GM23248 (cell line): ENCODE measurements around the gene CDH13.

Experiments used
- EZH2 ChIP-seq: fragments of 200-600 bp; sonication (generic); IDR thresholded peaks from 2 replicates; pipeline ENCODE4 v1.6.1; 2018; ENCODE audit warnings: antibody characterized with exemption, mild to moderate bottlenecking; ENCODE audit not compliant: insufficient read depth, poor library complexity, severe bottlenecking
- EZH2phosphoT487 ChIP-seq: fragments of 200-600 bp; sonication (generic); IDR thresholded peaks from 2 replicates; pipeline ENCODE4 v1.6.1; 2018; ENCODE audit warnings: antibody characterized with exemption, moderate library complexity, mild to moderate bottlenecking, low read depth; ENCODE audit not compliant: insufficient read depth

DNA sequence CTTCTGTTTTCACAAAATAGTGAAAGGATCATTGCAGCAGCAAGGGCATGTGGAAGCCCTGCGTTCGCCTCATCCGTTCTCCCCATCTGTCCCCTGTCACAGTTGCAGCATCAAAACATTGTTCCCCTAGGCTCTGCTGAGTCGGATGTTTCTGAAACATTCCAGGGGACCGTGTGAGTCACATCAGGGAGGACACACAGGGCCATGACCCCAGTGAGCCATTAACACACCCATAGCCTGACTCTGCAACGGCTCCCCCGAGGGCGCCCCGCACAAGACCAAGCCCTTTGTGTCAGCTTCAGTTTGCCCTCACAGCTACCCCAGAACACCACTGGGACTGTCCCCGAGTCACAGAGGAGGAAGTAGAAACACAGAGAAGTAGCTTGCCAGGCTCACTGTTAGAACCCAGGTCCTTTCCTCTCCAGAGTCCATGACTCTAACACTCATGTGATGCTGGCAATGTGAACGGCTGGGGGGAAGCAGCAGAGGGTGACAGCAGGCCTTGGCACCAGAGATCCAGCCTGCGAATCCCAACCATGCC, 1117.7 kb downstream of the CDH13 start:
- TF ChIP-seq EZH2 (no peak), EZH2phosphoT487 (no peak)
